Measurements from ENCODE around the gene SNRNP70. TPM values are rescaled to one million over a fixed set of nuclear protein-coding genes. Genes with fewer than 3 reads are reported as not detected.

The SNRNP70 gene
- polyA plus RNA-seq, 3 donors: 170 to 188 (median 186) TPM

GRCh38 chr19:49152119-49152550, 66.9 kb downstream of the SNRNP70 start:
- no peak overlapping the region for H3K27ac ChIP-seq (ENCODE audit: low read depth, low read length)
- WGBS, 3 donors: 20 to 28% (median 26%) methylated on average over 9 to 10 of the region's 10 CpGs

DNA sequence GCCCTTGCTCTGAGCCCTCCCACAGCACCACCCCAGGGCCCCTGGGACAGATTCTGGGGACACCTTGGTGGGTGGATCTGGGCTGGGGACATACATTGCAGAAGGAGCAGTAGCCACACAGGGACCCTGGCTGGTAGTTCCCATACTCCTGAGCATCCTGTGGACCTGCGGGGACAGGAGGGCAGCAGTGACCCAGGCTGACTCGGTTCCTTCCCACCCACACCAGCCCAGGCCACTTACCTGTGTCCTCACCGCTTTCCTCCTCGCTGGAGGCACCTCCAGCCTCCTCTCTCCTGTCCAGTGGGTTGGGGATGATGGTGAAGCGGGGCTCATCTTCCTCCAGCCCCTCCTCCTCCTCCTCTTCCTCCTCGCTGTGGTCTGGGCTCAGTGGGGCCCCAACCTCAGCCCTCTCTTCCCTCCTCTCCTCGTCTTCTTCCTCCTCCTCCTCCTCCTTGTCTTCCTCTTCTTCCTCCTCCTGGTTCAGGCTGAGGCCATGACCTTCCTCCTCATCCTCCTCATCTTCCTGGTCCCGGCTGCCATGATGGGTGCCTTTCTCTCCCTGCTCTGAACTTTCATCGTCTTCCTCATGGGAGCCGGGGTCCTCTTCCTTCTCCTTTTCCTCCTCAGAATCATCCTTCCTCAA, 68.0 kb downstream of the SNRNP70 start:
- WGBS, 3 donors: 82 to 93% (median 84%) methylated on average over 7 to 10 of the region's 10 CpGs
- no peak overlapping the region for H3K27ac ChIP-seq (ENCODE audit: low read depth, low read length)

- no peak overlapping the region for H3K27ac ChIP-seq (ENCODE audit: low read depth, low read length)
- 94 to 97% (median 95%) methylated on average over 6 of the region's 6 CpGs for WGBS, 3 donors
Observed at GRCh38 chr19:49154279-49154678, 69.0 kb downstream of the SNRNP70 start.

DNA sequence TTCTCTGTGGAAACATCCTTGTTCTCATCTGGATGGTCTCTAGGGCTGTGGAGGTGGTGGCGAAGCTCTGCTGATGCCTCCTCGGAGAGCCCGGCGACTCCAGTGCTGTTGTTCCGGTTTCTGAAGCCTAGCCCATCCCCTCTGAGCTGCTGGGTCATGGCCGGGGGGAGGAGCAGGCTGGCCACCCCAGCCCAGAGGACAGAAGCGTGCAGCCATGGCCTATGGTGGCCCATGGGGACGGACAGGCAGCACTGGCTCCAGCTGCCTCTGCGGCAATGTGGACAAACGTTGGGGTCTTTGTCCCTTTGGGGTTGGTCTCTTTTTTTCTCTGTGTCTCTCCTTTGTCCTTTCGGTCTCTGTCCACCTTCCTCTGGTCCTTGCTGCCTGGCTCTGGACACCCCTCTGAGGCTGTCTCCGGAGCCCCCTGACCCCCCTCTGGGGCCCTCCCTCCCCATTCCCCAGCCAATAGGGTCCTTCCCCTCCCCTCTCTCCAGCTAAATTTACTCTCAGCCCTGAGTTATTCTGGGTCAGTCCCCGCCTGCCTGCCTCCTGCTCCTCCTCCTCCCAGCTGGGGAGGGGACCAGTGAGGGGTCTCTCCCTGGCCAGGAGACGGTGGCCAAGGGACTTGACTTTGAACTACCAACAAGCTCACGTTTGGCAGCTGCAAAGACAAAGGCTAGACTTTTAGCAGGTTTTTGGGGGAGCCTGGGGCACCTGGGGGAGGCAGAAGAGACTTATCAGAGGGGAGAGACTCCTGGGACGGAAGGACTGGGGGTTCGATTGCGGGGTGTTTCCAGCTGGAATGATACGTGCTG, 70.0 kb downstream of the SNRNP70 start, which contains the start of gene HRC:
Gene HRC, minus strand, starts transcription at position 392 of the 815 bp plus-strand sequence. Its CDS starts 159 bp downstream, at position 233.
- no peak within 1 kb of the TSS for H3K27ac ChIP-seq (ENCODE audit: low read depth, low read length)
- WGBS, 3 donors: 54 to 64% (median 63%) methylated on average over 19 of the region's 19 CpGs

- H3K27ac ChIP-seq (ENCODE audit: low read depth, low read length): no peak overlapping the region
Observed at GRCh38 chr19:49155820-49156346, 70.6 kb downstream of the SNRNP70 start.

GRCh38 chr19:49157445-49158224, 72.4 kb downstream of the SNRNP70 start, which contains the start of gene TRPM4:
TRPM4 (plus strand) TSS chr19:49157792; CDS start chr19:49157867, 75 bp downstream.
- H3K27ac ChIP-seq (ENCODE audit: low read depth, low read length): no peak within 1 kb of the TSS
- WGBS, 3 donors: 0 to 1% (median 1%) methylated on average over 37 to 41 of the region's 41 CpGs

More at GRCh38 chr19:49155820-49156346, 70.6 kb downstream of the SNRNP70 start:
- 35 to 54% (median 50%) methylated on average over 3 to 4 of the region's 4 CpGs for WGBS, 3 donors

Other genes starting within 250 kb of the SNRNP70 start
- 10 to 100 TPM in 1 of 3 donors, 1 to 10 TPM in 2; 1.9 to 10.7 (median 4.6) TPM for gene HSD17B14, start 249.0 kb upstream of the SNRNP70 start, polyA plus RNA-seq
- 100 to 1,000 TPM in 1 of 3 donors, 10 to 100 TPM in 1, 1 to 10 TPM in 1; 7.3 to 127 (median 20.6) TPM for gene PLEKHA4, start 216.8 kb upstream of the SNRNP70 start, polyA plus RNA-seq
- gene PPP1R15A, start 213.0 kb upstream of the SNRNP70 start, polyA plus RNA-seq: 100 to 1,000 TPM in 2 of 3 donors, 10 to 100 TPM in 1; 18.7 to 240 (median 197) TPM
- under 1 TPM in 2 of 3 donors, not detected in 1; 0.08 to 0.09 TPM for gene TULP2, start 186.7 kb upstream of the SNRNP70 start, polyA plus RNA-seq
- 100 to 1,000 TPM; 117 to 394 (median 178) TPM for gene NUCB1, start 185.1 kb upstream of the SNRNP70 start, polyA plus RNA-seq
- under 1 TPM in 1 of 3 donors, not detected in 2; 0.30 TPM for gene DHDH, start 151.8 kb upstream of the SNRNP70 start, polyA plus RNA-seq
- gene BAX, start 130.6 kb upstream of the SNRNP70 start, polyA plus RNA-seq: 10 to 100 TPM; 24.4 to 71.2 (median 39.9) TPM
- over 10,000 TPM in 1 of 3 donors, 1,000 to 10,000 TPM in 2; 1,172 to 18,296 (median 6,752) TPM for gene FTL, start 120.1 kb upstream of the SNRNP70 start, polyA plus RNA-seq
- 10 to 100 TPM; 20.1 to 73.8 (median 31.2) TPM for gene GYS1, start 92.1 kb upstream of the SNRNP70 start, polyA plus RNA-seq
- 10 to 100 TPM; 44.6 to 65.0 (median 50.0) TPM for gene RUVBL2, start 91.6 kb upstream of the SNRNP70 start, polyA plus RNA-seq
- gene LHB, start 68.4 kb upstream of the SNRNP70 start, polyA plus RNA-seq: under 1 TPM in 2 of 3 donors, not detected in 1; 0.36 to 0.62 TPM
- gene CGB3, start 61.1 kb upstream of the SNRNP70 start, polyA plus RNA-seq: not detected
- not detected for gene CGB2, start 53.6 kb upstream of the SNRNP70 start, polyA plus RNA-seq
- gene CGB1, start 48.6 kb upstream of the SNRNP70 start, polyA plus RNA-seq: not detected
- 1 to 10 TPM in 1 of 3 donors, not detected in 2; 1.1 TPM for gene CGB5, start 41.6 kb upstream of the SNRNP70 start, polyA plus RNA-seq
- gene CGB8, start 36.3 kb upstream of the SNRNP70 start, polyA plus RNA-seq: not detected
- 1 to 10 TPM in 1 of 3 donors, under 1 TPM in 1, not detected in 1; 0.12 to 1.0 TPM for gene CGB7, start 27.7 kb upstream of the SNRNP70 start, polyA plus RNA-seq
- gene NTF4, start 20.6 kb upstream of the SNRNP70 start, polyA plus RNA-seq: under 1 TPM in 1 of 3 donors, not detected in 2; 0.09 TPM
- gene KCNA7, start 12.8 kb upstream of the SNRNP70 start, polyA plus RNA-seq: under 1 TPM in 1 of 3 donors, not detected in 2; 0.03 TPM
- 10 to 100 TPM in 1 of 3 donors, 1 to 10 TPM in 2; 4.3 to 12.9 (median 6.6) TPM for gene LIN7B, start 28.9 kb downstream of the SNRNP70 start, polyA plus RNA-seq
- 1 to 10 TPM in 2 of 3 donors, not detected in 1; 1.5 to 5.1 TPM for gene C19orf73, start 33.7 kb downstream of the SNRNP70 start, polyA plus RNA-seq
- 10 to 100 TPM in 1 of 3 donors, 1 to 10 TPM in 2; 8.5 to 20.1 (median 8.9) TPM for gene PPFIA3, start 34.1 kb downstream of the SNRNP70 start, polyA plus RNA-seq
- 1 to 10 TPM in 2 of 3 donors, under 1 TPM in 1; 0.89 to 2.8 (median 1.3) TPM for gene HRC, start 69.9 kb downstream of the SNRNP70 start, polyA plus RNA-seq
- gene TRPM4, start 72.3 kb downstream of the SNRNP70 start, polyA plus RNA-seq: 10 to 100 TPM in 2 of 3 donors, 1 to 10 TPM in 1; 8.5 to 45.9 (median 11.9) TPM
- 1 to 10 TPM in 2 of 3 donors, under 1 TPM in 1; 0.90 to 1.6 (median 1.0) TPM for gene SLC6A16, start 239.7 kb downstream of the SNRNP70 start, polyA plus RNA-seq
- gene CD37, start 250.0 kb downstream of the SNRNP70 start, polyA plus RNA-seq: 10 to 100 TPM in 2 of 3 donors, 1 to 10 TPM in 1; 6.8 to 18.1 (median 10.6) TPM

Data from adipose tissue (tissue), 3 donors.